GM18873 (cell line): ENCODE data around the gene EXD3.
"Not testable (repeated sequence)": the region's sequence is repeated elsewhere in the genome, so short reads cannot be mapped to it uniquely, and the experiment has no call there.

ENCODE experiments used
- ATAC-seq: cut with Tn5 transposase; IDR thresholded peaks from one replicate; pipeline ENCODE4 v1.9.1; 2021; ENCODE audit warnings: mild to moderate bottlenecking, moderate library complexity, moderate number of reproducible peaks; ENCODE audit not compliant: unreplicated experiment, low FRiP score

The EXD3 gene

DNA sequence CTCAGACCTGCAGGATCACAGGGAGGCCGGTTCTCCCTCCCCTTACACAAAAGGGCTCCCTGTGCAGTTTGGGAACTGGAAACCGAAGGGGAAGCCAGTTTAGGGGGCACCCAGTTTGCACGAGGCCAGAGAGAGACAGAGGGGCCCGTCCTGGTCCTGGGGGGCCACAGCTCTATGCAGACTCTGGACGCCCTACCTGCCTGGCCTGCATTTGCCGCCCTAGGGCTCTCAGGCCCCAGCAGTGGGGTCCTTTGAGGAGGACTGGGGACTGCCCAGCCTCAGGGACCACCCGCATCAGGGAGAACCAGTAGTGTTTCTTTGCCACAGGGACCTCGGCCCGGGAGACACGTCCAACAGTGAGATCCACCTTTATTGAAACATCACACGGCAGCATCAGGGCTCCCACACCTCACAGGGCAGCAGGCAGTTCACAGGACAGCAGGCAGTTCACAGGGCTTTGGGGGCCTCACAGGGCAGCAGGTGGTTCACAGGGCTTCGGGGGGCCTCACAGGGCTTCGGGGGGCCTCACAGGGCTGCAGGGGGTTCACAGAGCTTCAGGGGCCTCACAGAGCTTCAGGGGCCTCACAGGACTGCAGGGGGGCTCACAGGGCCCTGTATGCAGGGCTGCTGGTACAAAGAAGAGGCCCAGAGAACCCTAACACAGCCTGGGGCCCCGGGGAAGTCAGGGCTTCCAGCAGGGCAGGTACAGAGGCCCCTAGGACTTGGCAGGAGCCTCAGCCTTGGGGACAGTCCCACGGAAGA, 36.8 kb upstream of the EXD3 start:
- no peak for ATAC-seq

DNA sequence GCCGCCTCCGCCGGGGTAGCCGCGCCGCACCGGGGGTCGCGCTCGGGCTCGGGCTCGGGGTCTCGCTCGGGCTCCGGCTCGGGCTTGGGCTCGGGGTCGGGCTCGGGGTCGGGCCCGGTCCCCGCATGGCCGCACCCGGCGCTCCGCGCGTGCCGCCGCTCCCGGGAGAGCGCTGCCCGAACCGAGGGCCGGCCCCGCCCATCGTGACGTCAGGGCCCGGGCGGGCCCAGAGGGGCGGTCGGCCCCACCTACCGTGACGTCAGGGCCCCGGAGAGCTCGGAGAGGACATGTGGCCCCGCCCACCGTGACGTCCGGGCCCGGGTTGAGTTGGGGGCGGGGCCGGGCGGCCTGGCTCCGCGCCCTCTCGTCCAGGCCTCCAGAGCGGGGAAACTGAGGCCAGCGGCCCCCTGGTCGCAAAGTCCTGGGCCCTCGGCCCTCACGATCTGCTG, 36.2 kb upstream of the EXD3 start, which contains the start of gene NSMF:
Gene NSMF (minus strand): TSS at position 183 of the 449 bp plus-strand sequence. CDS start 232 bp downstream, outside the sequence.
- ATAC-seq, result no peak

DNA sequence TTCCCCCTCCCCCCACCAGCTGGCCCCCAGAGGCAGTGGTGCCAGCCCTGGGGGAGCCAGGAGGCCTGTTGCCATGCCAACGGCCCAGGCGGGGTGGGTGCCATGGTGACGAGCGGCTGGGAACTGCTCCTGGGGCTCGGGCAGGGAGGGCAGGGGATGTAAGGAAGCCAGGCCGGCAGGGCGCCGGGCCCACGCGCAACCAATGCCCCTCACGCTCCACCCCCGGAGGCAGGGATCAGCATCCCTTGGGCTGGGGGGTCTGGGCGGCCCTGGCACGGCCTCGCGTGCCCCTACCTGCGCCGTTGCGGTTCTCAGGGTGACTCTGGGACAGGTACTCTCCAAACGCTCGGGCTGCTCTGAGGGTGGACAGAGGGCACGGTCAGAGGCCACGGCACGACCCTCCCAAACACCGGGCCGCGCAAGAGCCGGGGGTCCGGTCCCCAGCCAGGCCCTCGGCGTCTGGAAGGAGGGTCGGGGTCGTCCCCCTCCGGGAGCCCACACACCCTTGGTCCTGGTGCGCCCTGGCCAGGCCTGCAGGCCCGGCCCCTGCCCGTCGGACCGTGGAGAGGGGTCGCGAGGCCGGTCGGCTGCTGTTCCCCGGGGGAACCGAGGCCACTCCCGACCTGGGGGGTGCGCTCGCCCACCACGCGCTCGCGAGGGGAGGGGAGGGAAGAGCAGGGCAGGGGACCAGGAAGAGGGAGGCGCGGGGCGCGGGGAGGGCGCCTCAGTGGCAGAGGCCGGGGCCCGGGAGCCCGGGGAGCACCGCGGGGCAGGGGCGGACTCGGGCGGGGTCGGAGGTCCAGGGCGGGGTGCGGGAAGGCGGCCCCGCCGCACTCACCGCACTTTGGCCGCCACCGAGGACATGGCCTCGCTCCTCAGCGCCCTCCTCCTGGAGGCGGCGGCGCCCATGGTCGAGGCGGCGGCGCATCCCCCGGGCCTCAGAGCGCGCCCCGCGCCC, 35.5 kb upstream of the EXD3 start:
- no peak for ATAC-seq

DNA sequence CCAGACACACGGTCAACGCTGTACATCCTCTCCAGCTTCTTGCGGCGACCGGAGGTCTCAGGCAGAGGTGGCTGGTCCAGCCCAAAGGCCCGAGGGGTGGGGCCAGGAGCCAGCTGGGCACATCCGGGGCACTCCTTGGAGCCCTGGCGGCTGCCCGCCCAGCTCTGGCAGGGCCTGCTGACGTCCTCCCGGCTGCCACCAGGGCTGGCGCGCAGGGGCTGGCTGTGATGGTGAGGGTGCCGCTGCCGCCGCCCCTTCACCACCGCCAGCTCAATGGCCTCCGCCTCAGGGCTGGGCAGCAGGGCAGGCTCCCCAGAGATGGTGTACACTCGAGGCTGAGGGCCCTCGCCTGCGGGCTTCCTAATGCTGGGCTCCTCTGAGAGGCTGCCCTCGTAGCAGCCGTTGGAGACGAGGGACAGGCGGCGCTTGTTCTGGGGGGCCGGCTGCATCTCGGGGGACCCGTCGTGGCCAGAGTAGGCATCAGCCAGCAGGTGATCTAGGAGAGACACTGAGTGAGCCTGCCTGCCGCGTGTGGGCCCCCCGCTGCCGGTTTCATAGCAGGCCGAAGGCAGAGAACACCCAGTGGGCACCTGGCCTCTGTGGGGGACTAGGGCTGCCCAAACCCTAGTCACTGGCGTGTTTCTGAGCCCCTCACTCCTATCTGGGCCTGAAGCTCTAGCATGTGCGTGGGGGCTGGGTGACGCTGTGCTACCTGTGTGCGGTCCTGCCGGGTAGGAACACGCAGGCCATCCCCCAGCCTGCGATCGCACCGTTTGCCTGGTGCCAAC, 34.6 kb upstream of the EXD3 start:
- no peak for ATAC-seq

DNA sequence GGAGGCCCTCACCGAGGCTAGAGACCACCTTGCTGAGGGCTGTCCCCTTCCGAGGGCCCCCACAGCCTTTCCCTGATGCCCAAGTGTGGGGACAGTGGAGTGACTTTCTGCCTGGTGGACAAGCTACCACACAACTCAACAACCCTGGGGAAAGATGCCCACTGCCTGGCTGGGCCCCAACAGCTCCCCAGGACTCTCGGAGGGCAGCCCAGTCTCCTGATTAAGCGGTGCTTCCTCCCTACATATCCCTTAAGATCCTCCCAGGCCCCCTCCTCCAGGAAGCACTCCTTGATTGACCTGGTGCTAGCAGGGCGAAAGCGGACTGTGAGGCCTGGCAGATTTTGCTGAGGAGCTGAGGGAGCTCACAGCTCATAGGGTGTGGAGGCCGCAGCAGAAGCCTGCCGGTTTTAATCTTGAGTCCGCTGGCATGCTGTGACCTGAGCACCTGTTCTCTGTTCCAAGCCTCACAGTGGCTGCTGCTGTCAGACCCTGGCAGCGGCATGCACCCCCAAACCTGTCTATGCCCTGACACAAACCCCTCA, 34.0 kb upstream of the EXD3 start:
- ATAC-seq, result no peak

DNA sequence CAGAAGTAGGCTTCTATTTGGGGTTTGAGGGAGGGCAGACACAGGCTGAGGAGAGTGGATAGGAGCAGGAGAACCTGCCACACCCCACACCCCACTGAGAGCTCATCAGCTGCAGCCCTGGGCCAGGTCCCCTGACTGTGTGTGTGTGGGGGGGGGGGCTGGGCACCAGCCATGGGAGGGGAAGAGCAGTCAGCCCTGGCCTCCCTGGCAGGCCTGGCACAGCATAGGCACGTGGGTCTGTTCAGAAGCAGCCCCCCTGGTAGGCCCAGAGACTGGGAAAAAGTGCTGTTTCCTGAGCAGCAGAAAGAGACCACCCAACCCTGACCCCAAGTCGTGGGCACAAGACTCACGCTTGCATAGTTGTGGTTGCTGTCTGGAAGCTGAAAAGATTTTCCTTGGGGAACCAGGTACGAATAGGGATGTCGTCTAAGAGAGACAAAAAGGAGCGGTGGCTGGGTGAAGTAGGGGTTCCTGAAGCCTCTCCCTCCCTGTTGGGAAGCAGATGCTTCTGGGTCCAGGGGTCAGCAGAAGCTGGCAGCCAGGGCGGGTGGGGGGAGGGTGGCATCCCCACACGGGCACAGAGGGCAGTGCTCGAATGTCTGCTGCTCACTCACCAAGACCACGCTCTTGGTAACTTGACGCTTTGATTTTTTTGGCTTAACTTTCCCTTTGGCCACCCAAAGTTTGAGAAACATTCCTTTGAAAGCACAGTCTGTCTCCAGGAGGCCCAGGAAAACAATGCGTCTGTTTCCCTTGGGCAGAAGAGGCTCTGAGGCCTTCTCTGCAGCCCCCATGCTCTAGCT, 33.3 kb upstream of the EXD3 start:
- no peak for ATAC-seq

DNA sequence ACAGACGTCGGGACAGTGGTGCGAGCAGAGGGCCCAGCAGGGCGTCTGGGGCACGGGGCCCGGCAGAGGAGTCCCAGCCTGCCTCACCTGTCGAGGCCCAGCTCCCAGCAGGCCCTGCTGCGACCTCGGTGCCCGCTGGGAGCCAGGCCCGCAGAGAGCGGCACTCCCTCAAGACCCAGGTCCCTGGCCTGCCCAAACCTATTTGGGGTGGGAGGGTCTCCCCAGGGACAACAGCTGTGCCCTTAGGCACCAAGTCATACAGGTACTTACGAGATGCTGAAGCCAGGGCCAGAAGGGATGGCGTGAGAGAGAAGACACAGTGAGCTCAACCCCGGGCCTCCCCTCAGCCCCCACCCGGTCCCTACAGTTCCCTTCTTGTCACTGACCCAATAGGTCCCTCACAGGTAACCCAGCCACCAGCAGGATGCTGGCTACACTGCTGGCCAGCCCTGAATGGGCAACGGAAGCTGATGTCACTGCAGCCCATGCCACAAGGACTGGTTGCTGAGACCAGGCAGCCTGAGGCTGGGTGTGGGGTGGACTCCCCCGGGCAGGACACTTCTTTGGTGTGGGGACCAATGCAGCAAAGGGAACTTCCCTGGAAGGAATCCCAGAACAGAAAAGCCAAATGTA, 32.5 kb upstream of the EXD3 start:
- ATAC-seq, result no peak

DNA sequence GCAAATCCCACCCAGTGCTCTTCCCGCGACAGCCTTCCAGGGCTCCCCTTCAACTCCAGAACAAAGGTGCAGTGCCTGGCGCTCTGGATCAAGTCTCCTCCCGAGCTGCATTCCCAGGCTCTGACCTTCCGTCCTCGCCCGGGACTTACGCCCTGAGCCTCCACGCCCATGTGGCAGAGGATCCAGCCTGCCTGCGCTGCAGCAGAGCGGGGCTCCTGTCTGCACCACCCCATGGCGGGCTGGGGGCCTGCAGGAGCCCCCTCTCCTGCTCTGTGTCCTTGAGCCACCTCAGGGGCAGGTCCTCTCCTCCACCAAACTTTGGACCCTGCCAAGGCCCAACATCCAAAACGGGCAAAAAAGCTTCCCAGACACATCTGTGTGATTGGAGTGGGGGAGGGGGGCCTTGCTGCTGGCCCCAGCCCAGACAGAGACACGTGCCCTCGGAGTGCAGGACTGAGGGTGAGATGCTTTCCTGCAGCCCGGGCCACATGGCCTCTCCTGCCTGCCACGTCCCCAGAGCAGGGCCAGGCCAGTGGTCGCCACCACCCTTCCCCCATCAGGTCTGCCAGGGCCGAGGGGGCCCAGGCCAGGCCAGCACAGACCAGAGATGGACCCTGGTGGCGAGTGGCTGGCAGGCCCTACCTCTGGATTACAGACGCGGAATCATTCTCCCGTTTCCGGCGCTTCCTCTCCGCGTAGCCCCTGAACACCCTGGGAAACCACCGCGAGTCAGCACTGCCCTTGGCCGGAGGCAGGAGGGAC, 31.8 kb upstream of the EXD3 start:
- ATAC-seq, result no peak

DNA sequence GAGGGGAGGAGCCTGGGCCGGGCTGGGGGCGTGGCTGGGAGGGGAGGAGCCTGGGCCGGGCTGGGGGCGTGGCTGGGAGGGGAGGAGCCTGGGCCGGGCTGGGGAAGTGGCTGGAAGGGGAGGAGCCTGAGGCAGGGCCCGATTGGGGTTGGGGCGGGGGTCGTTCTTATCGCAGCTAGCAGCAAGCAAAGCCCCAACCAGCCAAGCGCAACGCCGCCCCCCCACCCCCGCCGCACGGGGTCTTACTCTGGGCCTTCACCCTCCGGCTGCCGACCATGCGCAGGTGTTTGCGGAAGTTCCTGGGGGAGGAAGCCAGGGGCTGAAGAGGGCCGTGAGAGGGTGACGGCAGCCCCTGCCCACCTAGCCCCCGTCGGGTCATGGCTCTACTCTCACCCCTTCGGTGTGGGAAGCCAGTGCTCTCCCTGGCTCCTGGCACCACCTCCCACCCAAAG, 31.2 kb upstream of the EXD3 start:
- no peak for ATAC-seq

DNA sequence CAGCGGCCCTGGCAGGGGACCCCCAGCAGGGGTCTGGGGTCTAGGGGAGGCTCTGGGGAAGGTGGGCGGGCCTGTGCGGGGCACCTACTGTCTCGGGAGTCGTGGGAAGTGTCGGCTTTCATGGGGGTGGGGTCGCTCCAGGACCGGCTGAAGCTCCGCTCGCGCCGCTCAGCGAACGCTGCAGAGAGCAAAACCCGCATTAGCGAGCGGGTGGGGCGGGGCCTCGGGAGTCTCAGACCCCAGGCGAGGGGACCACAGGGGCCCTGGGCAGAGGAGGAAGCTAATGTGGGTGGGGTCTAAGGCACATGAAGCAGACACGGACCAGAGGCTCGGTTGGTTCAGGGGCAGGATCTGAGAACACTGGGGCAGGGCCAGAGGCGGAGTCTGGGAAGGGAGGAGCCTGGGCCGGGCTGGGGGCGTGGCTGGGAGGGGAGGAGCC, 30.7 kb upstream of the EXD3 start:
- no peak for ATAC-seq

DNA sequence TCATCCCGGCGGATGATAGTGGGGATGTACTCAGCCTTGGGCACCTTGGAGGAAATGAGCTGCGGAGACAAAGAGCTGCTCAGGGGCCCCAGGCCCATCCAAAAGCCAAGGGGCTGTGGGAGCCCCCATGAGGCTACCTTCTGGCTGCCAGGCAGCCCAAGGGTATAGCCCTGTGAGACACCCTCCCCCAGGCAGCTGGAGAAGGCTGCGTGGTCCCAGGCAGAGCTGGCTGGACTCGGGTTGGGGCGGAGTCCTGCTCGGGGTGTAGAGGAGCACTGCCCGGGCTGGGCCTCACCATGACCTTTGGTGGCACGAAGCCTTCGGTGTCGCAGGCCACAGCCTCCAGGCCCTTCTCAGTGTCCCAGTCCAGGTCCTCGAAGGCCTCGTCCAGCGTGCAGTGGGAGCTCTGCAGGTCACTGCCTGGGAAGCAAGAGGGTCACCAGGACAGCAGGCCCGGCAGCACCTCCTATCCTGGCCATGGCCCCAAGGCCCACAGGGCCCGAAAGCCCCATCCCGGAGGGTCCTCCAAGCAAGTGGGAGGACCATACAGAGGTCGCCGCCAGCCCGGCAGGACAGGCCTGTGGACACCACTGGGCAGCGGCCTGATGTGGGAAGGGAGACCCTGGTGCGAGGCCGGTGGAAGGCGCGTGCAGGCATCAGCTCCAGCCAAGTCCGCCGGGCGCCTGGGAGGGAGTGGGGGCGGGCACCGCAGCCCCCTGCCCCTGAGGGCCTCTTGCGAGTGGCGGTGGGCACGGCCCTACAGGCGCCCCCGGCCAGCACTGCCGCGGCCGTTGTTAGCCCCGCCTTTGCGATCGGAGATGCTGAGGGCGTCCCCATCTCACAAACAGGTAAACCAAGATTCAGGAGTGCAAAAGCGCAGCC, 30.0 kb upstream of the EXD3 start:
- ATAC-seq, result no peak

DNA sequence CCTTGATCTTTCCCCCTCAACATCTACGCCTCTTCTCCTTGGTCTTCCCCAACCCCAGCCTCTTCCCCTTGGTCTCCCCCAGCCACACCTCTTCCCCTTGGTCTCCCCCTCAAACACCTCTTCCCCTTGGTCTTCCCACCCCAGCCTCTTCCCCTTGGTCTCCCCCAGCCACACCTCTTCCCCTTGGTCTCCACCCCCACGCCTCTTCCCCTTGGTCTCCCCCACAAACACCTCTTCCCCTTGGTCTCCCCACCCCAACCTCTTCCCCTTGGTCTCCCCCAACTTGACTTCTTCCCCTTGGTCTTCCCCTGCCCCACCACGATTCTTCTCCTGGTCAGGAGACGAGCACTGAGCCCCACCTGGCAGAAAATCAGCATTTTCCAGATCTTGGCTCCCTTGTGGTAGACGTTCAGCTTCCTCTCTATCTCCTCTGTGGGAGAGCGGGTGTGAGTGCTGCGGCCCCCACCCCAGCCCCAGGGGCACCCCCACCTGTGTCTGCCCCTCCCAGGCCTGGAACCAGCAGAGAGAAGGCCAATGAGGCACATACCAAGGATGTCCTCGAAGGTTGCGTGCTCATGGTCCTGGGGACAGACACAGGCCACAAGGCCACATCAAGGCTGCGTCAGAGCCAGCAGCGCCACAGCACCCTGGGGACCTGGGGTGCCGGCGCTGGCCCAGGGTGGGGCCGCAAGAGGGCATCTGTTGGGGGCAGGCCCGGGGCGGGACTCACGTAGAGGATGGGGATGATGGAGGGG, 29.2 kb upstream of the EXD3 start:
- ATAC-seq, result no peak

DNA sequence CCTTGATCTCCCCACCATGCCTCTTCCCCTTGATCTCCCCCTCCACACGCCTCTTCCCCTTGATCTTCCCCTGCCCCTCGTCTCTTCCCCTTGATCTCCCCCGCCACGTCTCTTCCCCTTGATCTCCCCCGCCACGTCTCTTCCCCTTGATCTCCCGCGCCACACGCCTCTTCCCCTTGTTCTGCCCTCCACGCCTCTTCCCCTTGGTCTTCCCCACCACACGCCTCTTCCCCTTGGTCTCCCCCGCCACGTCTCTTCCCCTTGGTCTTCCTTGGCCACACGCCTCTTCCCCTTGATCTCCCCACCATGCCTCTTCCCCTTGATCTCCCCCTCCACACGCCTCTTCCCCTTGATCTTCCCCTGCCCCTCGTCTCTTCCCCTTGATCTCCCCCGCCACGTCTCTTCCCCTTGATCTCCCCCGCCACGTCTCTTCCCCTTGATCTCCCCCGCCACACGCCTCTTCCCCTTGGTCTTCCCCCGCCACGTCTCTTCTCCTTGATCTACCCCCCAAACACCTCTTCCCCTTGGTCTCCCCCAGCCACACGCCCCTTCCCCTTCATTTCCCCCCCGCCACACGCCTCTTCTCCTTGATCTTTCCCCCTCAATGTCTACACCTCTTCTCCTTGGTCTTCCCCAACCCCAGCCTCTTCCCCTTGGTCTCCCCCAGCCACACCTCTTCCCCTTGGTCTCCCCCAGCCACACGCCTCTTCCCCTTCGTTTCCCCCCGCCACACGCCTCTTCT, 28.5 kb upstream of the EXD3 start:
- ATAC-seq, result not testable (repeated sequence)

DNA sequence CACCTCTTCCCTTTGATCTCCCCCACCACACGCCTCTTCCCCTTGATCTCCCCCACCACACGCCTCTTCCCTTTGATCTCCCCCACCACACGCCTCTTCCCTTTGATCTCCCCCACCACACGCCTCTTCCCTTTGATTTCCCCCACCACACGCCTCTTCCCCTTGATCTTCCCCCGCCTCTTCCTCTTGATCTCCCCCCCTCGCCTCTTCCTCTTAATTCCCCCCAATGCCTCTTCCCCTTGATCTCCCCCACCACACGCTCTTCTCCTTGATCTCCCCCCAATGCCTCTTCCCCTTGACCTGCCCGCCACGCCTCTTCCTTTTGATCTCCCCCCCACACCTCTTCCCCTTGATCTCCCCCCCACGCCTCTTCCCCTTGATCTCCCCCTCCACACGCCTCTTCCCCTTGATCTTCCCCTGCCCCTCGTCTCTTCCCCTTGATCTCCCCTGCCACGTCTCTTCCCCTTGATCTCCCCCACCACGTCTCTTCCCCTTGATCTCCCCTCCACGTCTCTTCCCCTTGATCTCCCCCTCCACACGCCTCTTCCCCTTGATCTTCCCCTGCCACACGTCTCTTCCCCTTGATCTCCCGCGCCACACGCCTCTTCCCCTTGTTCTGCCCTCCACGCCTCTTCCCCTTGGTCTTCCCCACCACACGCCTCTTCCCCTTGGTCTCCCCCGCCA, 27.7 kb upstream of the EXD3 start:
- ATAC-seq, result not testable (repeated sequence)

DNA sequence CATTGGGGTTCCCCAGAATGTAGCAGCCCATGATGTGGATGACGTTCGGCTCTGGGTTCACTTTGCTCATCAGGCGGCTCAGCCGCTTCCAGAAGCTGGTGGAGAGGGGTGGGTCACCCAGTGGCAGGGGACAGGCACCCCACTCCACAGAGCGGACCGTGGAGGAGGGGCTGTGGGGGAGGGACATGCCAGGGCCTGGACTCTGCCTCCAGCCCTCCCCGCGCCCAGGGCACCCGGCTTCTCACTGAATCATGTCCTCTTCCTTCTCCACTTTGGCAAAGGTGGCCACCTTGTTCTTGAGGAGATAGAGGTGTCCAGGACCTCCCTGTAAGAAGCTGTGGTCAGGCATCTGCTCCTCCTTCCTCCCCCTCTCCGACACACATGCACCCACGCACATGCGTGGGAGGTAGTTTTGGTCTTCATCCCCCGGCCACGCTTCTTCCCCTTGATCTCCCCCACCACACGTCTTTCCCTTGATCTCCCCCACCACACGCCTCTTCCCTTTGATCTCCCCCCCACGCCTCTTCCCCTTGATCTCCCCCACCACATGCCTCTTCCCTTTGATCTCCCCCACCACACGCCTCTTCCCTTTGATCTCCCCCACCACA, 27.1 kb upstream of the EXD3 start:
- ATAC-seq, result no peak
